Measurements from ENCODE around the gene THEM4.
"Not testable (repeated sequence)": the region's sequence is repeated elsewhere in the genome, so short reads cannot be mapped to it uniquely, and the experiment has no call there.

Gene THEM4

DNA sequence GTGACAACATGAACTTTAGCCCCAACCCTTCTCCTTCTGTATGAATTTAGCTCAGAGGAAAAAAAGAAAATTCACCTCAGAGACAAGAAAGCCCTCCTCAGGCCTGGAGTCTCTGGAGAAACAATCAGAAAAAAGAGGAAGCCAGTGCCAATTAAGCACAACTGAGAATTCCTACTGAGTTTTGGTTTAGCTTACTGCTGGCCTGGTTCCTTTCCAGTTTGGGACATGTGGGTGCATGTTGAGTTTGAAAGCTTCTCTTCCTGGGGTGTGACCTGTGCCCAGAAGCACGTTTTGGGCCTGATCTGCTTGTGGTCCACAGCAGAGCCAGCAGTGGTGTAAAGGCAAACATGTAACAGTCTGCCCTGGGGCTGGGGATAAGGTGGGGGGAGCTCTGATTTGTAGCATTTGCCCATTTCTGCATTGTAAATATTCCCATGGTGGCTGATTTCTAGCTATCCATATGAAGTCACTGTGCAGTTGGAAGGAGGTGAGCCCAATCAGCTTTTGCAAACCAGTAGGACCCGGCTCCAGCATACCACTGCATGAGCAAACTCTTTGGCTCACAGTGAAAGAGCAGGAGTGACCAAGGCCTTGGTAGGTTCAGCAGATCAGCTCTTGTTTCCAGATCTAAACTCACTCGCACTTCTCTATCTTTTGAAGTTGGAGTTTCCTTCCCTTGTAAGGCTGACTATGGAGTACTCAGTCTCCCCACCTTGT, 51.1 kb downstream of the THEM4 start:
- DNase-seq (ENCODE audit: low spot score) = no peak
- TF ChIP-seq, protein P1, sequence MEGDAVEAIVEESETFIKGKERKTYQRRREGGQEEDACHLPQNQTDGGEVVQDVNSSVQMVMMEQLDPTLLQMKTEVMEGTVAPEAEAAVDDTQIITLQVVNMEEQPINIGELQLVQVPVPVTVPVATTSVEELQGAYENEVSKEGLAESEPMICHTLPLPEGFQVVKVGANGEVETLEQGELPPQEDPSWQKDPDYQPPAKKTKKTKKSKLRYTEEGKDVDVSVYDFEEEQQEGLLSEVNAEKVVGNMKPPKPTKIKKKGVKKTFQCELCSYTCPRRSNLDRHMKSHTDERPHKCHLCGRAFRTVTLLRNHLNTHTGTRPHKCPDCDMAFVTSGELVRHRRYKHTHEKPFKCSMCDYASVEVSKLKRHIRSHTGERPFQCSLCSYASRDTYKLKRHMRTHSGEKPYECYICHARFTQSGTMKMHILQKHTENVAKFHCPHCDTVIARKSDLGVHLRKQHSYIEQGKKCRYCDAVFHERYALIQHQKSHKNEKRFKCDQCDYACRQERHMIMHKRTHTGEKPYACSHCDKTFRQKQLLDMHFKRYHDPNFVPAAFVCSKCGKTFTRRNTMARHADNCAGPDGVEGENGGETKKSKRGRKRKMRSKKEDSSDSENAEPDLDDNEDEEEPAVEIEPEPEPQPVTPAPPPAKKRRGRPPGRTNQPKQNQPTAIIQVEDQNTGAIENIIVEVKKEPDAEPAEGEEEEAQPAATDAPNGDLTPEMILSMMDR (IDR thresholded peaks at IDR 0.05; ENCODE audit: borderline replicate concordance, control extremely low read depth, extremely low read depth, insufficient read depth, missing control alignments) = no peak
- in situ Hi-C loops (cut with MboI; ENCODE audit: low sequenced_read_pairs, unreplicated experiment) = no loop called here

DNA sequence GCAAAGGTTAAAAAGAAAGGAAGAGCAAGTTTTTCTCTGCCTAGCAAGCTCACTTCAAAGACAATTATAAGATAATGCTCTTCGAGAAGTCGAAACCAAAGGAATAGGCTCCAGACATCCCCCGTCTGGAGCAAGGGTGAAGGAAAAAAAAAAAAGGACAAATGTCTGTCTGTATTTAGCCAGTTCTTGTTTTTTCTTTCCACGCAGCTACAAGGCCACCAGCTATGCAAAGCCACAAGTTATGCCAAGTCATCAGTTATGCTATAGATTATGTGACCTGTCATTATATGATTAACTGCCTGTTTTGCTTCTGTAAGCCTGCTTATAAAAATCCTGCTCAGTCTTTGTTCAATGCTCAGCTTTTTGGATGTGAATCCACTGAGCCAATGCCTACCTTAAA, 53.4 kb downstream of the THEM4 start:
- DNase-seq (ENCODE audit: low spot score) = no peak
- TF ChIP-seq, protein P1 (IDR thresholded peaks at IDR 0.05; ENCODE audit: borderline replicate concordance, control extremely low read depth, extremely low read depth, insufficient read depth, missing control alignments) = no peak
- in situ Hi-C loops (cut with MboI; ENCODE audit: low sequenced_read_pairs, unreplicated experiment) = no loop called here

DNA sequence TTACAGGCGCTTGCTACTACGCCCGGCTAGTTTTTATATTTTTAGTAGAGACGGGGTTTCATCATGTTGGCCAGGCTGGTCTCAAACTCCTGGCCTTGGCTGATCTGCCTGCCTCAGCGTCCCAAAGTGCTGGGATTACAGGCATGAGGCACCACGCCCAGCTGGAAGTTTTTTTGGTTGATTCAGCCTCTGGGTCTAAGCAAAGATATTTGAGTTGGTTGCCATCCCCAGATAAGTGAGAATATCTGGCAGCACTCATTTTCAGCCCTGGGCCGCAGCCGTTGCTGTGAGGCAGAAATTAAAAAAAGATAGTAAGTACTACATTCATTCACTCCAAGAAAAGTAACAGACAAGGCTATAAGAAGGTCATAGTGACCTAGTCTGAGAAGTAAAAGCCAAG, 53.8 kb downstream of the THEM4 start:
- in situ Hi-C loops (cut with MboI; ENCODE audit: low sequenced_read_pairs, unreplicated experiment); DNase-seq (ENCODE audit: low spot score): not testable (repeated sequence)

DNA sequence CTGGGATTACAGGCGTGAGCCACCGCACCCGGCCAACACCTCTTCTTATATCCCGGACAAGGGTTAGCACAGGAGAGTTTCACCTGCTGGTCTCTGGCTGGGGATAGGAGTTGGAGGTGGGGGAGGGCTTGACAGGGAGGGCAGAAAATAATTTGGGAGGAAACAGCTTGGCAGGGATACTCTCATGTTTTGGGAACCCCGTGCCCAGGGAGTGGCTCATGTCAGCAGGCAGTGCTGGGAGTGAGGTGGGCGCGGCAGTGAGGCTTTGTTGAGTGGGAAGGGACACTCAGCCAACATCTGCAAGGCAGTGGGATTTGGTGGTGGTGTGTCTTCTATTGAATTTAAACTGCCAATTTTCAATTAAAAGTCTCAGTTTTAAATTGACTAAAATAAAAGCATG, 54.7 kb downstream of the THEM4 start:
- in situ Hi-C loops (cut with MboI; ENCODE audit: low sequenced_read_pairs, unreplicated experiment) = no loop called here
- DNase-seq (ENCODE audit: low spot score) = no peak
- TF ChIP-seq, protein P1 (IDR thresholded peaks at IDR 0.05; ENCODE audit: borderline replicate concordance, control extremely low read depth, extremely low read depth, insufficient read depth, missing control alignments) = no peak

DNA sequence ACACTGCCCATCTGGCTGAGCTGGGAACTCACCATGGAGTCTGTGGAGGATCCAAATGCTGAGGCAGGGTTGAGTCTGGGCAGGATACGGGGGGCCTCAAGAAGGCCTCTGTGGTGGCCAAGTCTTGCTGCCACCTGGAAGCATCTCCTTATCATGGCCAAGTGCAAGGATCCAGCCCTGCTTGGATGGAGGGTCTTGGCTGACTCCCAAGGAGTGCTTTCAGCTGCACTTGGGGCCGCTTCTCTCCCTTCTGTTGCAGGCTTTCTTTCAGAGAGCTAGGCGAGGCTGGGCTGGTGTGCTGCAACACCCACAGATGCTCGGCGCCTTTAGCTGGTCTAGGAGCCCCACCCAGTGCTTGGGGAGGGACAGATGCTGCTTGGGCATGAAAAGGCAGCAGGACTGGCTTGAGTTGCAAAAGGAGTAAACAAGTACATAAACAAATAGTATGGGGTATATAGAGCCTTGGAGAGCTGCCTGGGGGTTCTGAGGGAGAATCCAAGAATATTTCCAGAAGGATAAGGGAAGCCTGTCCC, 55.8 kb downstream of the THEM4 start, which contains the start of gene THEM5:
TSS of gene THEM5 (minus strand) at position 302 of the 533 bp plus-strand sequence. CDS start at position 155, 147 bp downstream.
- TF ChIP-seq, protein P1 (IDR thresholded peaks at IDR 0.05; ENCODE audit: borderline replicate concordance, control extremely low read depth, extremely low read depth, insufficient read depth, missing control alignments) = no peak
- DNase-seq (ENCODE audit: low spot score) = no peak
- in situ Hi-C loops (cut with MboI; ENCODE audit: low sequenced_read_pairs, unreplicated experiment) = no loop called here

DNA sequence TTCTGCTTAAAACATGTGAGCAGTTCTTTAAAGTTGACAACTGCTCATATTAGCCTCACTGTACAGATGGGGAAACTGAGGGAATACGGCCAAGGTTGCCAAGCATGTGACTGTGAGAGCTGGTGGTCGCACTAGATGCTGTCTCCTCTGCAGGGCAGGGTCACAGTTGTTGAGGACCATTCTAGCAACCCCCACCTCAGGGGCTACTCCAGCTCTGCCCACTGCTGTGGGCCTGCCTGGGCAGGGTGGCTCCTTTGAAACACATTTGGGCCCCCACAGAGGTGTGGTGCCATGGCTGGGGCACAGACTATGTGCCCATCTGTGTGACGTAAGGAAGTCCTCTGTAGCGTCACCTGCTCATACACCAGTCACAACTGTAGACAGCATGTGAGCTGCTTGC, 56.6 kb downstream of the THEM4 start:
- DNase-seq (ENCODE audit: low spot score) = no peak
- TF ChIP-seq, protein P1 (IDR thresholded peaks at IDR 0.05; ENCODE audit: borderline replicate concordance, control extremely low read depth, extremely low read depth, insufficient read depth, missing control alignments) = no peak
- in situ Hi-C loops (cut with MboI; ENCODE audit: low sequenced_read_pairs, unreplicated experiment) = no loop called here

DNA sequence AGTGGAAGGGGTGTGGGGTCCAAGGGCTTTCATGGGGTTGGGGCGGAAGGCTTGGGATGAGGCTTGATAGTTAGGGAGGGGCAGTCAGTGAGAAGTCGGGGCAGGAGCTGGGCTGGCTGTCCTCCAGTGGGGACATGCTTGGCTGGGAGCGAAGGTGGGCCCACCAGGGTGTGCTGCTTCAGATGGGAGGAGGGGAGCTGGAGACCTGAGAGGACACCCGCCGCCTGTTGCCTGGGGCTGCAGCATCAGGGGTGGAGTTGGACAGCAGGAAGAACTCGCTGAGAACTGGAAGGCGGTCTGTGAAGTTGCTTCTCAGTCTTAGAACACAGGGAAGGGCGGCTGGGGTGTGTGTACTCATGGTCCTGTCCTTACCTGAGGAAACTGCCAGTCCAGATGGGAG, 57.4 kb downstream of the THEM4 start:
- in situ Hi-C loops (cut with MboI; ENCODE audit: low sequenced_read_pairs, unreplicated experiment) = no loop called here
- TF ChIP-seq, protein P1 (IDR thresholded peaks at IDR 0.05; ENCODE audit: borderline replicate concordance, control extremely low read depth, extremely low read depth, insufficient read depth, missing control alignments) = no peak
- no peak for DNase-seq (ENCODE audit: low spot score)

Data from GM13976 (cell line).